T1000 (cell line): ENCODE data around the gene GPS1.

Experiments used
- DNase-seq: peaks from one replicate; lab custom pipeline; 2025; ENCODE audit warnings: mixed read lengths; lab: John Stamatoyannopoulos, UW

The GPS1 gene

GRCh38 chr17:82014971-82015310 lies 36.8 kb upstream of the GPS1 start:
- DNase-seq = no peak

DNA sequence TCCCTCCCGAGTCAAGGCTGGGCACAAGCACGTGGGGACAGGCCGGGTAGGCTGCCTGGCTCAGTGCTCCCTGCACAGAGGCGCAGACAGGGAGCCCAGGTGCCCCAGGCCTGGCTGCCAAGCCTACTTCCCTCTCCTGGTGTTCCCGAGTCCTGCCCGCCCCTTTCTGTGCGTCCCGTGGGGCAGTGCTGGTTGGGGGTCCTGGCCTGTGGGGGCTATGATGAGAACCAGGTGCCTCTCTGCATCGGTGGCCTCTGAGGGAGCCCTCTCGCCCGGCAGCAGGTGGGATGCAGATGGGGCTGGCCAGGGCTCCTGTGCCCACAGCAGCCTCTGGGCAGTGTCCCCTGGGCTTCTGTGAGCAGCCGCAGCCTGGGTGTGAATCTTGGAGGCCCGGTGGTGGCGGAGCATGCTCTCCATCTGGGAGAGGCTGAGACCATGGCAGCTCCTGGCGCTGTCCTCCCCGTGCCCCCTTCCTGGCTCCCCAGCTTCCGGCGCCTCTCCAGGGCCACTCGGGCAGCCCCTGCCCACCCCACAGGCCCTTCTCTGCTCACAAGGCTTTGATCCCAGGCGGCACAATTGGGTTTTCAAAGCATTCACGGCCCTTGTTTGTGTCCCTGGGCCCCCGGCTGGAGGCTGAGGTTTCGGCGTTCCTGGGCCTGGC lies 36.3 kb upstream of the GPS1 start:
- no peak for DNase-seq

DNA sequence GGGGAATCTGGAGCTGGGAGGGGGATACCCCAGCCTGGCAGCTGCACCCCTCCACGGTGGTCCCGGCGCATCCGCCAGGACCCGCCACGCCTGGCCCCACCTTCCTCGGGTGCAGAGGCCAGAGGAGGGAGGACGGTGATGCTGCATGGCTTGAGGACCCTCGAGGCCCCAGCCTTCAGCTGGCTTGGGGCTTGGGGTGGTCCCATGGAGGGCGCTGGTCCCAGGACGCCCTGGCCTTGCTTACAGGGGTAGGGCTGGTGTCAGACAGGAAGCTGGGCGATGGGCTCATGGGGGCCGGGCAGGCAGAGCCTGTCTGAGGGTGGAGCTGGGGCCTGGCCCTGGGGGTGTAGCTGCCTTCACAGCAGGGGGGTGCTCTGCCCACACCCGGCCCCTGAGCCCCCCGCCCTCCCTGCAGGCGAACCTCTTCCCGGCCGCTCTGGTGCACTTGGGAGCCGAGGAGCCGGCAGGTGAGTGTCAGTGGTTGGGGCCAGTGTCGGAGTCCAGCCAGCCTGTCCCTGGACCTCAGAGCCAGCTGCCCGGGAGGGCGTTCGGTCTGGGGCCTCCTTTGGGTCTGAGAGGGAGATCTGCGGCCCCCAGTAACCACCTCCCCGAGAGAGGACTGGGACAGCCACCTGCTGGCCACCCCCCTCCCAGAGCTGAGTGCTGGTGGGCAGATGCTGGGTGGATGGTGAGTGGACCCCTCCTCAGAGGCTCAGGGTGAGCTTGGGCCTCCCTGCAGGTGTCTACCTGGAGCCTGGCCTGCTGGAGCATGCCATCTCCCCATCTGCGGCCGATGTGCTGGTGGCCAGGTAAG lies 35.4 kb upstream of the GPS1 start:
- DNase-seq = no peak

DNA sequence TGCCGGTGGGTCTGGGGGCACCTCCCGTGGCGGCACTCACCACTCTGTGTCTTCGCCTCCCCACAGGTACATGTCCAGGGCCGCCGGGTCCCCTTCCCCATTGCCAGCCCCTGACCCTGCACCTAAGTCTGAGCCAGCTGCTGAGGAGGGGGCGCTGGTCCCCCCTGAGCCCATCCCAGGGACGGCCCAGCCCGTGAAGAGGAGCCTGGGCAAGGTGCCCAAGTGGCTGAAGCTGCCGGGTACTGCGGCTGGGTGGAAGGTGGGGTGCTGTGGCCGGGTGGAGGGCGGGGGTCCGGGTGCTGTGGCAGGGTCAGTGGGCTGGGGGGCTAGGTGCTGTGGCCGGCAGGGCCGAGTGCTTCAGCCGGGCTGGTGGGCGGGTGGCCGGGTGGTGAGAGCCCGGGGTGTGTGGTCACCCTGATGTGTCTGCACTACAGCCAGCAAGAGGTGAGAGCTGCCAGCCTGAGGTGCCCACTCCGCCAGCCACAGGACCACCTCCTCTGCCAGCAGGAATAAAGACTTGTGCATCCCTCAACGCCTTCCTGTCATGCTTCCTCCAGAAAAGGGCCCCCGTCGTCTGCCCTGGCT lies 34.7 kb upstream of the GPS1 start:
- no peak for DNase-seq

GRCh38 chr17:82017612-82018151 lies 34.0 kb upstream of the GPS1 start:
- DNase-seq = no peak

DNA sequence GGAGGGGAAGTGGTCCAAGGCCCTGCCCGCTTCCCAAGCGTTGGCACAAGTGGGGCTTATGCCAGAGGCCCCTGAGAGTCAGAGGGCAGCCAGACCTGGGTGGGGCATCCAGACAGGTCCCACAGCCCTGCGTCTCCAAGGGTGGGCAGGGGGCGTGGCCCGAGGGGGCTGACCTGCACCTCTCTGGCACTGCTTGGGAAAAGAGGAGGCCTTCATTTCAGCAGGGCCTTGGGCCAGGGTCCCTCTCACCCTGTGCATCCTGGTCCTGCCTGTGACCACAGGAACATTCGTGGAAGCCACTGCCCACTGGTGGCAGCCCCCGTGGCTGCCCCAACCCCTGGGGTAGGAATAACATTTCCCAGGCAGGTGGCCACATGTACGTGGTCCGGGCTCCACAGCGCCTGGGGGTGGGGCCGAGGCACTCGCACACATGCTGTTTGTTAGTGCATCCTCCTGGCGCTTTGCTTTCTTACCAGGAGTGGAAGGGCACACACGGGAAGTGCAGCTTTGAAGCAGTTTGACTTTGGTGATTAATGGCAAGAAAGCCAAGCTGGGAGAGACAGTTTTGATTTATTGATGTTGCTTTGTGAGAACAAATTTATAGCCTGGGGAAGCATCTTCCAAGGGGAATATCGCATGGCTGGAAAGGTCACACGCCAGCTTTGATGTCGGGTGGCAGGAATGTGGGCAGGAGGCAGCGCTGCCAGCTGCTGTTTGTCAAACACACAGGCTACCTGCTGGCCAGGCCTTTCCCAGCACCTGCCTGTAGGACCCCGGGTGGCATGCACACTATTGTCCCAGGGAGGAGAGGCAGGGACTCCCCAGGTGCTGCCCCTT lies 33.3 kb upstream of the GPS1 start:
- DNase-seq = no peak

- no peak for DNase-seq
Observed at GRCh38 chr17:82018989-82019689, 32.6 kb upstream of the GPS1 start.

- peak; percentile 39 for DNase-seq
Observed at GRCh38 chr17:82019690-82020571, 31.8 kb upstream of the GPS1 start.

GRCh38 chr17:82020572-82021106 lies 31.1 kb upstream of the GPS1 start:
- DNase-seq = no peak

- peak; percentile 59 for DNase-seq
Observed at GRCh38 chr17:82021107-82021899, 30.4 kb upstream of the GPS1 start.

GRCh38 chr17:82021900-82022309 lies 29.8 kb upstream of the GPS1 start:
- no peak for DNase-seq

GRCh38 chr17:82022310-82022980 lies 29.3 kb upstream of the GPS1 start, which contains the start of gene CENPX:
TSS of gene CENPX (minus strand) at chr17:82022878. CDS start at chr17:82022861, 17 bp downstream.
- DNase-seq = no peak

- peak; percentile 100 for DNase-seq
Observed at GRCh38 chr17:82022981-82023446, 28.7 kb upstream of the GPS1 start, which contains the start of gene LRRC45. TSS of gene LRRC45 (plus strand) at chr17:82023305. CDS start at chr17:82023644, 339 bp downstream.

DNA sequence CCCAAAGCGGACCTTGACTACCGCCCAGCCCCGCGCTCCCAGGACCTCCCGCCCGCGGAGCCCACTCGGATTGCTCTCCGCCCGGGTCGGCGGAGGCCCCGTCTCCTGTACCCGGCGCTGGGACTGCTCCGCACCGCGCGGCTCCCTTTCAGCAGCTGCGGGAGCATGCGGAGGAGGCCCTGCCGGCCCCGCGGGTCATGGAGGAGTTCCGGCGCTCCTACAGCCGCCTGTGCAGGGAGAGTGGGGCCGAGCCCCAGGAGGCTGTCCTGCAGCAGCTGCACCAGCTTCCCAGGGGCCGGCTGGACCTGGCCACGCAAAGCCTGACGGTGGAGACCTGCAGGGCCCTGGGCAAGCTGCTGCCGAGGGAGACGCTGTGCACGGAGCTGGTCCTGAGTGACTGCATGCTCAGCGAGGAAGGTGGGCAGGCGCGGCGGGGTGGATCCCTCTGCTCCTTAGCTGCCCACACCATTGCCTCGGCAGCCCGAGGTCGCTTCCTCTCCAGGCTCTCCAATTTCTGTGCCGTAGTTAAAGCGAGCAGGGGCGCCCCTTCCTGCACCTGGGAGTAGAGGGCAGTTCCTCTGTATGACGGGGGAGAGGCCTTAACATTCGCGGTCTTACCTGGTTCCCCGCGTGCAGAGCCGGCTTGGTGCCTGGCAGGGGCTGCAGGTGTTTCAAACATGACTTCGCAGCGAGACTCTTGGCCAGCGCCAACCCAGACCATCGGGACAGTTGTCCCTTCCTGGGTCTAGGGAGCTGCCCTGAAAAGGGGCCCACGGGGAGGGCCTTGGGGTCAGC lies 28.1 kb upstream of the GPS1 start:
- no peak for DNase-seq

- no peak for DNase-seq
Observed at GRCh38 chr17:82024859-82025258, 26.8 kb upstream of the GPS1 start.

- no peak for DNase-seq
Observed at GRCh38 chr17:82025401-82026107, 26.1 kb upstream of the GPS1 start.

- no peak for DNase-seq
Observed at GRCh38 chr17:82028246-82028645, 23.5 kb upstream of the GPS1 start.
